Panc1 (cell line): ENCODE results near the gene TMEM106C. TPM values are rescaled to one million over a fixed set of nuclear protein-coding genes. Genes with fewer than 3 reads are reported as not detected.

ENCODE experiments used
- ATAC-seq: fragments of 200-7000 bp; cut with Tn5 transposase; 2 replicates; pipeline ENCODE4 v1.9.1; 2020; ENCODE audit warnings: mild to moderate bottlenecking, moderate library complexity
- BruUV-seq: library from RNA; stranded (reverse); fragments of 400-500 nt; replicated peaks from 2 replicates; lab custom pipeline; 2021; lab: Mats Ljungman, UMichigan
- CTCF ChIA-PET: fragments of 300-600 bp; sonication (Branson Sonifier 250); formaldehyde crosslinking; loops from one replicate; lab custom pipeline; 2022; ENCODE audit warnings: antibody characterized with exemption; lab: Charles Lee
- POLR2A ChIA-PET: fragments of 300-600 bp; sonication (Branson Sonifier 250); formaldehyde crosslinking; loops from one replicate; lab custom pipeline; 2022; ENCODE audit warnings: antibody characterized with exemption; lab: Charles Lee
- DNase-seq: peaks from one replicate; pipeline ENCODE4 v3.0.0-alpha.2; 2010; ENCODE audit warnings: low read depth, low spot score
- H3K27ac ChIP-seq: 2 replicates; pipeline ENCODE4 v1.5.1; 2011; ENCODE audit warnings: mild to moderate bottlenecking, low read length, inconsistent platforms
- H3K27me3 ChIP-seq: fragments of 200-500 bp; sonication (Bioruptor generic); 2 replicates; pipeline ENCODE4 v1.6.0; 2014; ENCODE audit warnings: low read length, inconsistent platforms; ENCODE audit not compliant: control insufficient read depth, insufficient read depth
- H3K36me3 ChIP-seq: fragments of 200-500 bp; sonication (Bioruptor generic); 2 replicates; pipeline ENCODE4 v1.5.1; 2014; ENCODE audit warnings: inconsistent platforms, mild to moderate bottlenecking, low read length, moderate library complexity; ENCODE audit not compliant: control insufficient read depth, insufficient read depth
- H3K4me1 ChIP-seq: 2 replicates; pipeline ENCODE4 v1.5.1; 2011; ENCODE audit warnings: inconsistent platforms, mild to moderate bottlenecking, low read length, moderate library complexity; ENCODE audit not compliant: control insufficient read depth, insufficient read depth
- H3K4me3 ChIP-seq, 2 experiments: 2 replicates each; pipeline ENCODE4 v1.5.1; 2011 to 2012; ENCODE audit warnings: low read depth in 2 of 2, low read length in 2 of 2, mild to moderate bottlenecking in 2 of 2, inconsistent platforms in 1 of 2, moderate library complexity in 1 of 2
- H3K9me3 ChIP-seq: fragments of 200-500 bp; sonication (Bioruptor generic); 2 replicates; pipeline ENCODE4 v1.5.1; 2014; ENCODE audit warnings: low read depth, mild to moderate bottlenecking, inconsistent platforms, low read length, moderate library complexity; ENCODE audit not compliant: control insufficient read depth, insufficient read depth
- POLR2AphosphoS5 ChIP-seq: IDR thresholded peaks from 2 replicates; pipeline ENCODE4 v1.6.1; 2012; ENCODE audit warnings: mild to moderate bottlenecking, low read depth, low read length, moderate library complexity
- SIN3A ChIP-seq: IDR thresholded peaks from 2 replicates; pipeline ENCODE4 v1.6.1; 2012; ENCODE audit warnings: low read depth, mild to moderate bottlenecking, low read length, moderate library complexity, borderline replicate concordance; ENCODE audit not compliant: insufficient read depth
- TCF7L2 ChIP-seq: IDR thresholded peaks from 2 replicates; pipeline ENCODE4 v1.6.1; 2011; ENCODE audit warnings: mild to moderate bottlenecking, low read depth, low read length, inconsistent platforms
- in situ Hi-C: cut with HindIII; loops from 2 replicates; pipeline ENCODE4 v1.10.0; 2016; ENCODE audit warnings: low sequenced_read_pairs, low pct_unique_long_range_greater_than_20kb
- intact Hi-C: fragments of 100-400 bp; cut with micrococcal nuclease; formaldehyde crosslinking; loops from one replicate; pipeline ENCODE4 v1.10.0; 2022; ENCODE audit not compliant: unreplicated experiment
- total RNA-seq: library from RNA; stranded (reverse); gene quantifications from one replicate; pipeline ENCODE4 v1.2.1, GENCODE V29; 2021; ENCODE audit not compliant: unreplicated experiment
- TF ChIP-seq, protein P1 (sequence below): fragments of 450-650 bp; IDR thresholded peaks from 2 replicates; pipeline ENCODE4 v1.5.1; 2017; ENCODE audit warnings: mild to moderate bottlenecking
- TF ChIP-seq, protein P2 (sequence below), 2 experiments: IDR thresholded peaks; 2 replicates each; pipeline ENCODE4 v1.6.1; 2011 to 2012; ENCODE audit warnings: low read depth in 2 of 2, control low read depth in 1 of 2, low read length in 1 of 2, mild to moderate bottlenecking in 1 of 2, moderate library complexity in 1 of 2; ENCODE audit not compliant: insufficient read depth in 1 of 2

TMEM106C gene
- total RNA-seq, 1 experiment from 2014 or later: 93.7 TPM

DNA sequence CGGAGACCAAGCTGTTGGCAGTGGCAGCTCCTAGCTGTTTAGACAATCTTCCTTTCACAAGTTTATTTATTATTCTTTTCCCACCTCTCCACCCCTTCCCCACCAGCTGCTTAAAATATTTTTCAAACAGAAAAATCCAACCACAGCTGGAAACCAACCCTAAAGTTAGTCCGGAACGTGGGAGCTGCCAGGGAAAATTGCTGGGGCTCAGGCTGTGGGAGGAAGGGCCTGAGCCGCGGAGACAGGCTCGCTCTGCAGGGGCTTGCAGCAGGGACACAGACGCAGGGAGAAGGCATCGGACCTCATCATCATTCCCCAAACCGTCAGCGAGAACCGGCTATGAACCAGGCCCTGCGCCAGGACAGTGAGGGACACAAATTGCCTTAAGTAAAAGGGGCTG, 16.1 kb upstream of the TMEM106C start:
- ChIA-PET POLR2A (no interaction called here), CTCF (interaction anchor here (0.7 kb wide), 1 partner anchor 122 kb away, joined by 3 read pairs; no protein-coding TSS in a partner anchor)
- no TSS peak for BruUV-seq
- Histone ChIP-seq H3K27ac (no peak overlapping the region), H3K36me3 (no peaks in the 10 kb centered on the region), H3K4me1 (no peaks in the 10 kb centered on the region; the same call in 1 of the 2 replicates), H3K4me3 (no peak overlapping the region), H3K27me3 (no peaks in the 10 kb centered on the region), H3K9me3 (no peaks in the 10 kb centered on the region)
- in situ Hi-C loops: no loop called here
- DNase-seq (no peak), ATAC-seq (no peak)
- TF ChIP-seq, protein P1, sequence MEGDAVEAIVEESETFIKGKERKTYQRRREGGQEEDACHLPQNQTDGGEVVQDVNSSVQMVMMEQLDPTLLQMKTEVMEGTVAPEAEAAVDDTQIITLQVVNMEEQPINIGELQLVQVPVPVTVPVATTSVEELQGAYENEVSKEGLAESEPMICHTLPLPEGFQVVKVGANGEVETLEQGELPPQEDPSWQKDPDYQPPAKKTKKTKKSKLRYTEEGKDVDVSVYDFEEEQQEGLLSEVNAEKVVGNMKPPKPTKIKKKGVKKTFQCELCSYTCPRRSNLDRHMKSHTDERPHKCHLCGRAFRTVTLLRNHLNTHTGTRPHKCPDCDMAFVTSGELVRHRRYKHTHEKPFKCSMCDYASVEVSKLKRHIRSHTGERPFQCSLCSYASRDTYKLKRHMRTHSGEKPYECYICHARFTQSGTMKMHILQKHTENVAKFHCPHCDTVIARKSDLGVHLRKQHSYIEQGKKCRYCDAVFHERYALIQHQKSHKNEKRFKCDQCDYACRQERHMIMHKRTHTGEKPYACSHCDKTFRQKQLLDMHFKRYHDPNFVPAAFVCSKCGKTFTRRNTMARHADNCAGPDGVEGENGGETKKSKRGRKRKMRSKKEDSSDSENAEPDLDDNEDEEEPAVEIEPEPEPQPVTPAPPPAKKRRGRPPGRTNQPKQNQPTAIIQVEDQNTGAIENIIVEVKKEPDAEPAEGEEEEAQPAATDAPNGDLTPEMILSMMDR: no peak
- no peak for TF ChIP-seq POLR2AphosphoS5
- TF ChIP-seq, protein P2, sequence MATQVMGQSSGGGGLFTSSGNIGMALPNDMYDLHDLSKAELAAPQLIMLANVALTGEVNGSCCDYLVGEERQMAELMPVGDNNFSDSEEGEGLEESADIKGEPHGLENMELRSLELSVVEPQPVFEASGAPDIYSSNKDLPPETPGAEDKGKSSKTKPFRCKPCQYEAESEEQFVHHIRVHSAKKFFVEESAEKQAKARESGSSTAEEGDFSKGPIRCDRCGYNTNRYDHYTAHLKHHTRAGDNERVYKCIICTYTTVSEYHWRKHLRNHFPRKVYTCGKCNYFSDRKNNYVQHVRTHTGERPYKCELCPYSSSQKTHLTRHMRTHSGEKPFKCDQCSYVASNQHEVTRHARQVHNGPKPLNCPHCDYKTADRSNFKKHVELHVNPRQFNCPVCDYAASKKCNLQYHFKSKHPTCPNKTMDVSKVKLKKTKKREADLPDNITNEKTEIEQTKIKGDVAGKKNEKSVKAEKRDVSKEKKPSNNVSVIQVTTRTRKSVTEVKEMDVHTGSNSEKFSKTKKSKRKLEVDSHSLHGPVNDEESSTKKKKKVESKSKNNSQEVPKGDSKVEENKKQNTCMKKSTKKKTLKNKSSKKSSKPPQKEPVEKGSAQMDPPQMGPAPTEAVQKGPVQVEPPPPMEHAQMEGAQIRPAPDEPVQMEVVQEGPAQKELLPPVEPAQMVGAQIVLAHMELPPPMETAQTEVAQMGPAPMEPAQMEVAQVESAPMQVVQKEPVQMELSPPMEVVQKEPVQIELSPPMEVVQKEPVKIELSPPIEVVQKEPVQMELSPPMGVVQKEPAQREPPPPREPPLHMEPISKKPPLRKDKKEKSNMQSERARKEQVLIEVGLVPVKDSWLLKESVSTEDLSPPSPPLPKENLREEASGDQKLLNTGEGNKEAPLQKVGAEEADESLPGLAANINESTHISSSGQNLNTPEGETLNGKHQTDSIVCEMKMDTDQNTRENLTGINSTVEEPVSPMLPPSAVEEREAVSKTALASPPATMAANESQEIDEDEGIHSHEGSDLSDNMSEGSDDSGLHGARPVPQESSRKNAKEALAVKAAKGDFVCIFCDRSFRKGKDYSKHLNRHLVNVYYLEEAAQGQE (IDR thresholded peaks at IDR 0.05; ENCODE audit: insufficient read depth in 1 of 2, low read depth in 2 of 2, low read length in 1 of 2): no peak
- TF ChIP-seq SIN3A: no peak
- TF ChIP-seq TCF7L2: no peak
- intact Hi-C loops: no loop called here

DNA sequence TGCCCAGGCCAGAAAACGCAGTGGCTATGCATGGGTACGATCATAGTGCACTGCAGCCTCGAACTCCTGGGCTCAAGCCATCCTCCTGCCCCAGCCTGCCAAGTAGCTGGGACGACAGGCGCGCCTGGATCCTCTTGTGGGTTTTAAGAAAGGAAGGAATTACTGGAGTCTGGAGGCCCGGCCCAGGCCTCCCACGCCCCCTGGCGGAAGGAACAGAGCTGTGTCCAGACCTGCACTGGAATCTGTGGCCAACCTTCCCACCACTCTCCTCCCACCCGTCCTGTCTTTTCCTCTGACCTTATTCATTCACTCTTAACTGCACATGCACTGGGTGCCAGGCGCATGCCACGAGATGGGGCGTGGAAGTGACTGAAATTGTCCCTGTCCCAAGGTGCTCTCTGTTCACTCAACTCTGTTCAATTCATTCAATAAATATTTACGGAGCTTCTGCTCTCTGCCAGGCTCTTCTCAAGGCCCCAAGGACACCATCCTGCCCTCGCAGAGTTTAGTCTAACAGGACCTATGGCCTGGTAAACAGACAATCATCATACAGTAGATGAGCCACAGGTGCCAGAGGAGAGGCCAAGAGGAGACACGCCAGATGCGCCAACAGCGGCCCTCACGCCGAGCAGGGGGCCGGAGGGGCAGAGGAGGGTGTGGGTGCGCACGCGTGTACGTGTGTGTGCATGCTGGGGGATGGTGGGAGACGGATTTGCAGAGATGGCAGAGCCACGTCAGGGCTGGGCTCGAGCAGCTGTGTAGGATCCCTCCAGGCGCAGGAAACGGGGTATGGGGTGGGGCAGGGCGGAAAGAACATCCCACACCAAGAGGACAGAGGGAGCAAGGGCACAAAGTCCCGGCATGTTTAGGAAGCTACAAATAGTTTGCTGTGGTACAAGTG, 13.7 kb upstream of the TMEM106C start:
- TF ChIP-seq POLR2AphosphoS5 (no peak), TCF7L2 (no peak)
- TF ChIP-seq, protein P1: peak; percentile 97
- TF ChIP-seq, protein P2 (IDR thresholded peaks at IDR 0.05; ENCODE audit: insufficient read depth in 1 of 2, low read depth in 2 of 2, low read length in 1 of 2): no peak
- no TSS peak for BruUV-seq
- Histone ChIP-seq H3K9me3 (no peaks in the 10 kb centered on the region), H3K4me3 (no peak overlapping the region), H3K36me3 (no peaks in the 10 kb centered on the region), H3K4me1 (no peaks in the 10 kb centered on the region; the same call in 1 of the 2 replicates), H3K27ac (no peak overlapping the region), H3K27me3 (peaks cover 3% of the 10 kb centered on the region; the same call in 1 of the 2 replicates)
- ATAC-seq (peak; percentile 97), DNase-seq (peak; percentile 50)
- in situ Hi-C loops (no loop called here), intact Hi-C loops (loop anchor here (2.0 to 10.0 kb wide), 2 partner anchors 73 to 215 kb away; no protein-coding TSS in a partner anchor)
- POLR2A ChIA-PET: interaction anchor here (0.5 to 0.7 kb wide), 2 partner anchors 78 to 81 kb away, joined by 3 to 5 read pairs; no protein-coding TSS in a partner anchor
- CTCF ChIA-PET: interaction anchor here (0.5 to 1.3 kb wide), 11 partner anchors 8 to 844 kb away, joined by 3 to 7 read pairs (median 3); partner anchors contain the start of gene VDR
